SK-N-SH (cell line): ENCODE measurements around the gene TRIM71. TPM values are rescaled to one million over a fixed set of nuclear protein-coding genes. Genes with fewer than 3 reads are reported as not detected.

Source experiments
- CTCF ChIA-PET: fragments of 300-600, 350-600 bp; formaldehyde crosslinking; extraction: SDS; loops from one replicate; lab custom pipeline; 2021; lab: Yijun Ruan, JAX
- POLR2A ChIA-PET: fragments of 350-600 bp; sonication (Branson Sonifier 250); formaldehyde crosslinking; extraction: SDS; loops from one replicate; lab custom pipeline; 2020; ENCODE audit warnings: antibody characterized with exemption, inconsistent platforms; lab: Yijun Ruan, JAX
- DNase-seq: peaks from one replicate; pipeline ENCODE4 v3.0.0; 2012
- H2AFZ ChIP-seq: fragments of 200-600 bp; sonication (generic); 2 replicates; pipeline ENCODE4 v1.8.1; 2016; ENCODE audit warnings: antibody characterized with exemption, mild to moderate bottlenecking, low read depth
- H3F3A ChIP-seq: fragments of 200-600 bp; sonication (generic); replicated peaks from 2 replicates; pipeline ENCODE3; 2016; ENCODE audit warnings: antibody characterized with exemption, mild to moderate bottlenecking; ENCODE audit not compliant: insufficient read depth
- H3K27ac ChIP-seq, 2 experiments: fragments of 200-500 bp in 1 of 2; fragments of 200-600 bp in 1 of 2; sonication (Bioruptor generic) in 1 of 2; sonication (generic), shearing (Covaris generic) in 1 of 2; 2 replicates each; pipeline versions ENCODE4 v1.5.1 to v1.6.1; 2014 to 2016; ENCODE audit warnings: low read depth in 2 of 2, inconsistent platforms in 1 of 2, low read length in 1 of 2, mild to moderate bottlenecking in 1 of 2, mixed read lengths in 1 of 2
- H3K27me3 ChIP-seq: fragments of 200-600 bp; sonication (generic), shearing (Covaris generic); 2 replicates; pipeline ENCODE4 v1.6.1; 2016; ENCODE audit warnings: mixed run types; ENCODE audit not compliant: insufficient read depth
- H3K36me3 ChIP-seq, 2 experiments: fragments of 200-500 bp in 1 of 2; fragments of 200-600 bp in 1 of 2; sonication (Bioruptor generic) in 1 of 2; sonication (generic) in 1 of 2; replicated peaks in 1 of 2; 2 replicates each; pipeline versions ENCODE3 to v1.5.1; 2014 to 2016; ENCODE audit warnings: low read length in 1 of 2, mild to moderate bottlenecking in 1 of 2; ENCODE audit not compliant: insufficient read depth in 2 of 2, control insufficient read depth in 1 of 2
- H3K4me1 ChIP-seq, 2 experiments: fragments of 200-500 bp in 1 of 2; fragments of 200-600 bp in 1 of 2; sonication (Bioruptor generic) in 1 of 2; sonication (generic), shearing (Covaris generic) in 1 of 2; 2 replicates each; pipeline versions ENCODE4 v1.5.1 to v1.6.1; 2014 to 2016; ENCODE audit warnings: low read depth in 1 of 2, low read length in 1 of 2, mixed run types in 1 of 2; ENCODE audit not compliant: insufficient read depth in 2 of 2, control insufficient read depth in 1 of 2
- H3K4me2 ChIP-seq: fragments of 200-600 bp; sonication (generic), shearing (Covaris generic); 2 replicates; pipeline ENCODE4 v1.6.1; 2017; ENCODE audit warnings: mixed run types
- H3K4me3 ChIP-seq, 2 experiments: fragments of 200-500 bp in 1 of 2; fragments of 200-600 bp in 1 of 2; sonication (Bioruptor generic) in 1 of 2; sonication (generic), shearing (Covaris generic) in 1 of 2; 2 replicates each; pipeline versions ENCODE4 v1.5.1 to v1.8.1; 2014 to 2016; ENCODE audit warnings: low read depth in 2 of 2, inconsistent platforms in 1 of 2, low read length in 1 of 2, mild to moderate bottlenecking in 1 of 2, mixed read lengths in 1 of 2, moderate library complexity in 1 of 2
- H3K79me2 ChIP-seq: fragments of 200-600 bp; sonication (generic); 2 replicates; pipeline ENCODE4 v1.8.1; 2017; ENCODE audit warnings: mild to moderate bottlenecking; ENCODE audit not compliant: insufficient read depth
- H3K9ac ChIP-seq: fragments of 200-600 bp; sonication (generic); 2 replicates; pipeline ENCODE4 v1.6.1; 2017; ENCODE audit warnings: mixed run types
- H3K9me2 ChIP-seq: fragments of 200-600 bp; sonication (generic); 2 replicates; pipeline ENCODE4 v1.6.1; 2017; ENCODE audit warnings: mixed run types
- H3K9me3 ChIP-seq: fragments of 200-600 bp; sonication (generic); 2 replicates; pipeline ENCODE4 v1.6.1; 2017; ENCODE audit warnings: mixed run types, mild to moderate bottlenecking, moderate library complexity
- H4K20me1 ChIP-seq: fragments of 200-600 bp; sonication (generic); 2 replicates; pipeline ENCODE4 v1.6.1; 2017; ENCODE audit warnings: mild to moderate bottlenecking, mixed run types; ENCODE audit not compliant: insufficient read depth
- CHD2 ChIP-seq: fragments of 150-350 bp; IDR thresholded peaks from 2 replicates; pipeline ENCODE4 v1.6.1; 2018; ENCODE audit warnings: low read length; ENCODE audit not compliant: partially characterized antibody
- EP300 ChIP-seq, 2 experiments: IDR thresholded peaks; 2 replicates each; pipeline versions ENCODE4 v1.4.0 to v1.6.1; 2012; ENCODE audit warnings: borderline replicate concordance in 1 of 2, low read depth in 1 of 2, low read length in 1 of 2
- EZH2phosphoT487 ChIP-seq: fragments of 200-600 bp; sonication (generic); IDR thresholded peaks from 2 replicates; pipeline ENCODE4 v1.6.1; 2017; ENCODE audit warnings: low read depth, mixed run types, mild to moderate bottlenecking, antibody characterized with exemption, moderate library complexity, borderline replicate concordance
- FOXJ3 ChIP-seq: sonication (generic); formaldehyde crosslinking; IDR thresholded peaks from 2 replicates; pipeline ENCODE4 v1.5.1; 2020; ENCODE audit warnings: mild to moderate bottlenecking, missing genetic modification reagents
- GABPA ChIP-seq: IDR thresholded peaks from 2 replicates; pipeline ENCODE4 v1.4.0; 2012; ENCODE audit warnings: low read depth, mild to moderate bottlenecking
- GATA2 ChIP-seq: sonication (generic); formaldehyde crosslinking; IDR thresholded peaks from 2 replicates; pipeline ENCODE4 v1.5.0; 2020; ENCODE audit warnings: mild to moderate bottlenecking, missing genetic modification reagents
- IRF3 ChIP-seq: fragments of 150-350 bp; IDR thresholded peaks from 2 replicates; pipeline ENCODE4 v1.6.1; 2016; ENCODE audit warnings: mild to moderate bottlenecking, low read depth, low read length
- MEF2A ChIP-seq: IDR thresholded peaks from 2 replicates; pipeline ENCODE4 v1.4.0; 2012; ENCODE audit warnings: low read depth, borderline replicate concordance
- NRF1 ChIP-seq: IDR thresholded peaks from 2 replicates; pipeline ENCODE4 v1.6.1; 2012; ENCODE audit warnings: low read depth, mild to moderate bottlenecking, low read length
- RAD21 ChIP-seq: IDR thresholded peaks from 2 replicates; pipeline ENCODE4 v1.6.1; 2012; ENCODE audit warnings: mild to moderate bottlenecking, low read length
- RCOR1 ChIP-seq: fragments of 150-350 bp; IDR thresholded peaks from 2 replicates; pipeline ENCODE4 v1.6.1; 2017; ENCODE audit warnings: antibody characterized with exemption, low read length
- REST ChIP-seq: IDR thresholded peaks from 2 replicates; pipeline ENCODE4 v1.6.1; 2012; ENCODE audit warnings: mild to moderate bottlenecking, low read depth, low read length, moderate library complexity
- RXRA ChIP-seq: IDR thresholded peaks from 2 replicates; pipeline ENCODE4 v1.4.0; 2012; ENCODE audit warnings: low read depth, mild to moderate bottlenecking, borderline replicate concordance
- SIN3A ChIP-seq: IDR thresholded peaks from 2 replicates; pipeline ENCODE4 v1.6.1; 2012; ENCODE audit warnings: low read depth, mild to moderate bottlenecking, low read length, moderate library complexity, borderline replicate concordance
- SMC3 ChIP-seq: IDR thresholded peaks from 2 replicates; pipeline ENCODE4 v1.6.1; 2012; ENCODE audit warnings: low read depth, low read length, improper control_type of control experiment
- TEAD4 ChIP-seq: IDR thresholded peaks from 2 replicates; pipeline ENCODE4 v1.4.0; 2012; ENCODE audit warnings: mild to moderate bottlenecking, borderline replicate concordance; ENCODE audit not compliant: insufficient read depth
- USF1 ChIP-seq: IDR thresholded peaks from 2 replicates; pipeline ENCODE4 v1.4.0; 2012; ENCODE audit warnings: low read depth, borderline replicate concordance
- USF2 ChIP-seq: fragments of 150-350 bp; IDR thresholded peaks from 2 replicates; pipeline ENCODE4 v1.6.1; 2017; ENCODE audit warnings: antibody characterized with exemption, low read length, low read depth, borderline replicate concordance
- WGBS: methylation state at CpG from one replicate; pipeline ENCODE4 v1.1.6; 2017; ENCODE audit warnings: low lambda C conversion rate; 5-methylcytosine and 5-hydroxymethylcytosine counted together
- polyA plus RNA-seq, 3 experiments: library from polyadenylated mRNA; depleted of rRNA; stranded (reverse); fragments of >200 nt; gene quantifications; 2 replicates each; pipeline ENCODE4 v1.2.3, GENCODE V29; 2012

TRIM71 gene
- polyA plus RNA-seq, 1 of the 3 experiments (the other 2 are of a cell fraction) = not detected

GRCh38 chr3:32841867-32842470, 24.2 kb downstream of the TRIM71 start:
- H3K9me2 ChIP-seq = no peaks in the 10 kb centered on the region
- no peaks in the 10 kb centered on the region for H3F3A ChIP-seq
- no peak for DNase-seq
- no peaks in the 10 kb centered on the region for H4K20me1 ChIP-seq
- H3K4me2 ChIP-seq = no peak overlapping the region
- H3K4me3 ChIP-seq = no peak overlapping the region
- ChIA-PET POLR2A (no interaction called here), CTCF (no interaction called here)
- no peaks in the 10 kb centered on the region for H3K27me3 ChIP-seq
- 75% methylated on average over 5 of the region's 5 CpGs for WGBS
- peaks cover 0 to 11% of the 10 kb centered on the region in 2 experiments; a peak in 2 of 4 replicates for H3K4me1 ChIP-seq
- no peaks in the 10 kb centered on the region for H3K9me3 ChIP-seq
- no peak overlapping the region for H3K9ac ChIP-seq
- H3K79me2 ChIP-seq = no peaks in the 10 kb centered on the region
- H3K36me3 ChIP-seq = no peaks in the 10 kb centered on the region
- H2AFZ ChIP-seq = no peak overlapping the region
- TF ChIP-seq FOXJ3 (CRISPR knock-in tag) (no peak), RCOR1 (no peak), GATA2 (CRISPR knock-in tag) (no peak), TEAD4 (no peak), SMC3 (no peak), GABPA (no peak), CHD2 (no peak), USF2 (no peak), EZH2phosphoT487 (no peak), USF1 (no peak), RAD21 (no peak)
- no peak overlapping the region for H3K27ac ChIP-seq

- Histone ChIP-seq H3K9ac (no peak overlapping the region), H3K36me3 (no peaks in the 10 kb centered on the region), H3K9me3 (no peaks in the 10 kb centered on the region), H3K79me2 (no peaks in the 10 kb centered on the region), H3F3A (no peaks in the 10 kb centered on the region), H3K27me3 (no peaks in the 10 kb centered on the region), H2AFZ (no peak overlapping the region), H3K4me1 (peaks cover 0 to 11% of the 10 kb centered on the region in 2 experiments; a peak in 2 of 4 replicates), H3K4me2 (no peak overlapping the region), H3K4me3 (no peak overlapping the region), H4K20me1 (no peaks in the 10 kb centered on the region), H3K9me2 (no peaks in the 10 kb centered on the region), H3K27ac (no peak overlapping the region)
- TF ChIP-seq EP300 (IDR thresholded peaks at IDR 0.05; ENCODE audit: borderline replicate concordance in 1 of 2, low read depth in 1 of 2, low read length in 1 of 2) = no peak
- TF ChIP-seq CHD2 = no peak
- no peak for TF ChIP-seq REST
- no peak for TF ChIP-seq SIN3A
- TF ChIP-seq MEF2A = no peak
- TF ChIP-seq GATA2 (CRISPR knock-in tag) = no peak
- TF ChIP-seq SMC3 = no peak
- TF ChIP-seq RAD21 = no peak
- TF ChIP-seq RXRA = no peak
- TF ChIP-seq NRF1 = no peak
- no peak for TF ChIP-seq IRF3
- 67% methylated on average over 3 of the region's 3 CpGs for WGBS
- POLR2A ChIA-PET = no interaction called here
- CTCF ChIA-PET = no interaction called here
- DNase-seq = no peak
Measured at GRCh38 chr3:32842531-32842931, 24.7 kb downstream of the TRIM71 start.
